Neural cell (in vitro differentiated cells): ENCODE results near the gene EFS.

Experiments
- EP300 ChIP-seq: fragments of 450-650 bp; conservative IDR thresholded peaks from 2 replicates; pipeline ENCODE4 v1.6.1; 2014; ENCODE audit warnings: antibody characterized with exemption, mild to moderate bottlenecking, moderate library complexity; ENCODE audit not compliant: poor library complexity, severe bottlenecking
- EZH2 ChIP-seq: fragments of 200-600, 300-800 bp; shearing (Covaris generic), sonication (generic); IDR thresholded peaks from 2 replicates; pipeline ENCODE4 v1.6.1; 2014; ENCODE audit warnings: antibody characterized with exemption, low read length, borderline replicate concordance, mild to moderate bottlenecking; ENCODE audit not compliant: insufficient read depth, poor library complexity, severe bottlenecking
- MXI1 ChIP-seq: fragments of 450-650 bp; conservative IDR thresholded peaks from 2 replicates; pipeline ENCODE4 v1.6.1; 2014; ENCODE audit warnings: antibody characterized with exemption, mild to moderate bottlenecking; ENCODE audit not compliant: poor library complexity, severe bottlenecking
- POLR2AphosphoS5 ChIP-seq: IDR thresholded peaks from 2 replicates; pipeline ENCODE4 v1.6.1; 2012
- RAD21 ChIP-seq: fragments of 450-650 bp; conservative IDR thresholded peaks from 2 replicates; pipeline ENCODE4 v1.6.1; 2014; ENCODE audit warnings: antibody characterized with exemption, mild to moderate bottlenecking, moderate library complexity
- SMC3 ChIP-seq: fragments of 450-650 bp; conservative IDR thresholded peaks from 2 replicates; pipeline ENCODE4 v1.6.1; 2014; ENCODE audit warnings: antibody characterized with exemption, mild to moderate bottlenecking, moderate library complexity; ENCODE audit not compliant: poor library complexity
- TAF1 ChIP-seq: IDR thresholded peaks from 2 replicates; pipeline ENCODE4 v1.6.1; 2012; ENCODE audit warnings: low read depth
- TF ChIP-seq, protein P1 (sequence below): fragments of 450-650 bp; IDR thresholded peaks from 2 replicates; pipeline ENCODE4 v1.5.1; 2014; ENCODE audit warnings: antibody characterized with exemption, mild to moderate bottlenecking, moderate library complexity; ENCODE audit not compliant: poor library complexity, severe bottlenecking
- TF ChIP-seq, protein P2 (sequence below): IDR thresholded peaks from 2 replicates; pipeline ENCODE4 v1.6.1; 2012; ENCODE audit warnings: borderline replicate concordance

DNA sequence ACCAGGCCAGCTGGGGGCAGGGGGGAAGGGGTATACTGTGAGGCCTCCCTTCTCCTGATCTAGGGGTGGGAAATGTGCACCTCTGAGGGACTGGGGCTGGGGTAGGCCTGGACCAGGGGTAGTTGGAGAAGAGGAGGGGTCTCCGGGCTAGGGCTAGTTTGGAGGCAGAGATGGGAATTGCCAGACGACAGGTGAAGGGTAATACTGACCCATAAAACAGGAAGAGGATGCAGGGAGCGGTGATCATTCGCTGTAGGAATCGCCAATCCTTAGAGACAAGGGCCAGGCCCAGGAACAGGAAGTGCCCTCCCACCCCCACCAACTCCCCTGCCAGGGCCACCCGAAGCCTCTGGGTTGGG, 16.7 kb downstream of the EFS start:
- TF ChIP-seq, protein P1, sequence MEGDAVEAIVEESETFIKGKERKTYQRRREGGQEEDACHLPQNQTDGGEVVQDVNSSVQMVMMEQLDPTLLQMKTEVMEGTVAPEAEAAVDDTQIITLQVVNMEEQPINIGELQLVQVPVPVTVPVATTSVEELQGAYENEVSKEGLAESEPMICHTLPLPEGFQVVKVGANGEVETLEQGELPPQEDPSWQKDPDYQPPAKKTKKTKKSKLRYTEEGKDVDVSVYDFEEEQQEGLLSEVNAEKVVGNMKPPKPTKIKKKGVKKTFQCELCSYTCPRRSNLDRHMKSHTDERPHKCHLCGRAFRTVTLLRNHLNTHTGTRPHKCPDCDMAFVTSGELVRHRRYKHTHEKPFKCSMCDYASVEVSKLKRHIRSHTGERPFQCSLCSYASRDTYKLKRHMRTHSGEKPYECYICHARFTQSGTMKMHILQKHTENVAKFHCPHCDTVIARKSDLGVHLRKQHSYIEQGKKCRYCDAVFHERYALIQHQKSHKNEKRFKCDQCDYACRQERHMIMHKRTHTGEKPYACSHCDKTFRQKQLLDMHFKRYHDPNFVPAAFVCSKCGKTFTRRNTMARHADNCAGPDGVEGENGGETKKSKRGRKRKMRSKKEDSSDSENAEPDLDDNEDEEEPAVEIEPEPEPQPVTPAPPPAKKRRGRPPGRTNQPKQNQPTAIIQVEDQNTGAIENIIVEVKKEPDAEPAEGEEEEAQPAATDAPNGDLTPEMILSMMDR: no peak
- TF ChIP-seq EZH2 (no peak), POLR2AphosphoS5 (no peak), EP300 (no peak), MXI1 (no peak), SMC3 (no peak), RAD21 (no peak), TAF1 (no peak)
- TF ChIP-seq, protein P2, sequence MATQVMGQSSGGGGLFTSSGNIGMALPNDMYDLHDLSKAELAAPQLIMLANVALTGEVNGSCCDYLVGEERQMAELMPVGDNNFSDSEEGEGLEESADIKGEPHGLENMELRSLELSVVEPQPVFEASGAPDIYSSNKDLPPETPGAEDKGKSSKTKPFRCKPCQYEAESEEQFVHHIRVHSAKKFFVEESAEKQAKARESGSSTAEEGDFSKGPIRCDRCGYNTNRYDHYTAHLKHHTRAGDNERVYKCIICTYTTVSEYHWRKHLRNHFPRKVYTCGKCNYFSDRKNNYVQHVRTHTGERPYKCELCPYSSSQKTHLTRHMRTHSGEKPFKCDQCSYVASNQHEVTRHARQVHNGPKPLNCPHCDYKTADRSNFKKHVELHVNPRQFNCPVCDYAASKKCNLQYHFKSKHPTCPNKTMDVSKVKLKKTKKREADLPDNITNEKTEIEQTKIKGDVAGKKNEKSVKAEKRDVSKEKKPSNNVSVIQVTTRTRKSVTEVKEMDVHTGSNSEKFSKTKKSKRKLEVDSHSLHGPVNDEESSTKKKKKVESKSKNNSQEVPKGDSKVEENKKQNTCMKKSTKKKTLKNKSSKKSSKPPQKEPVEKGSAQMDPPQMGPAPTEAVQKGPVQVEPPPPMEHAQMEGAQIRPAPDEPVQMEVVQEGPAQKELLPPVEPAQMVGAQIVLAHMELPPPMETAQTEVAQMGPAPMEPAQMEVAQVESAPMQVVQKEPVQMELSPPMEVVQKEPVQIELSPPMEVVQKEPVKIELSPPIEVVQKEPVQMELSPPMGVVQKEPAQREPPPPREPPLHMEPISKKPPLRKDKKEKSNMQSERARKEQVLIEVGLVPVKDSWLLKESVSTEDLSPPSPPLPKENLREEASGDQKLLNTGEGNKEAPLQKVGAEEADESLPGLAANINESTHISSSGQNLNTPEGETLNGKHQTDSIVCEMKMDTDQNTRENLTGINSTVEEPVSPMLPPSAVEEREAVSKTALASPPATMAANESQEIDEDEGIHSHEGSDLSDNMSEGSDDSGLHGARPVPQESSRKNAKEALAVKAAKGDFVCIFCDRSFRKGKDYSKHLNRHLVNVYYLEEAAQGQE: no peak
